ENCODE measurements around the gene PLEK.
"Not testable (repeated sequence)": the region's sequence is repeated elsewhere in the genome, so short reads cannot be mapped to it uniquely, and the experiment has no call there.

Gene PLEK

DNA sequence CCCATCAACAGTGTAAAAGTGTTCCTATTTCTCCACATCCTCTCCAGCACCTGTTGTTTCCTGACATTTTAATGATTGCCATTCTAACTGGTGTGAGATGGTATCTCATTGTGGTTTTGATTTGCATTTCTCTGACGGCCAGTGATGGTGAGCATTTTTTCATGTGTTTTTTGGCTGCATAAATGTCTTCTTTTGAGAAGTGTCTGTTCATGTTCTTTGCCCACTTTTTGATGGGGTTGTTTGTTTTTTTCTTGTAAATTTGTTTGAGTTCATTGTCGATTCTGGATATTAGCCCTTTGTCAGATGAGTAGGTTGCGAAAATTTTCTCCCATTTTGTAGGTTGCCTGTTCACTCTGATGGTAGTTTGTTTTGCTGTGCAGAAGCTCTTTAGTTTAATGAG is 81.3 kb downstream of the PLEK start:
- not testable (repeated sequence) for DNase-seq (ENCODE audit: low read depth)
